CD14-positive monocyte (primary cell): ENCODE measurements around the gene FBP2. TPM values are rescaled to one million over a fixed set of nuclear protein-coding genes. Genes with fewer than 3 reads are reported as not detected.
A peak's percentile ranks its signal among the peaks of the same experiment; 100 is the strongest.

ENCODE experiments used
- DNase-seq, 3 donors: peaks; one replicate each; pipeline ENCODE4 v3.0.0-alpha.2; 2011 to 2022
- H2AFZ ChIP-seq: 2 replicates; pipeline ENCODE4 v1.6.0; 2012; ENCODE audit warnings: mild to moderate bottlenecking, low read depth, low read length, inconsistent platforms; ENCODE audit not compliant: insufficient read depth, poor library complexity, severe bottlenecking
- H3K27ac ChIP-seq, 2 donors: 1 replicate in 1 of 2; 2 replicates in 1 of 2; pipeline ENCODE4 v1.5.1; 2012 to 2013; ENCODE audit warnings: low read length in 2 of 2, control low read depth in 1 of 2, inconsistent platforms in 1 of 2, low read depth in 1 of 2, mild to moderate bottlenecking in 1 of 2
- H3K27me3 ChIP-seq, 2 donors: one replicate each; pipeline versions ENCODE4 v1.6.0 to v1.6.1; 2011 to 2013; ENCODE audit warnings: low read length in 2 of 2; ENCODE audit not compliant: control insufficient read depth in 2 of 2, insufficient read depth in 2 of 2
- H3K36me3 ChIP-seq, 2 donors: replicated peaks in 1 of 2; 1 replicate in 1 of 2; 2 replicates in 1 of 2; pipeline versions ENCODE4 v1.5.1 to v1.6.1; 2012 to 2013; ENCODE audit warnings: low read length in 2 of 2, control low read depth in 1 of 2, inconsistent platforms in 1 of 2, mild to moderate bottlenecking in 1 of 2; ENCODE audit not compliant: insufficient read depth in 2 of 2, control insufficient read depth in 1 of 2
- H3K4me1 ChIP-seq, 2 donors: 1 replicate in 1 of 2; 2 replicates in 1 of 2; pipeline versions ENCODE4 v1.5.1 to v1.6.1; 2012 to 2013; ENCODE audit warnings: low read length in 2 of 2, control low read depth in 1 of 2, inconsistent platforms in 1 of 2, mild to moderate bottlenecking in 1 of 2, moderate library complexity in 1 of 2; ENCODE audit not compliant: insufficient read depth in 2 of 2, control insufficient read depth in 1 of 2
- H3K4me2 ChIP-seq: replicated peaks from 2 replicates; pipeline ENCODE3; 2012; ENCODE audit warnings: low read length, moderate library complexity, mild to moderate bottlenecking; ENCODE audit not compliant: poor library complexity, severe bottlenecking; ENCODE audit errors: extremely low read depth
- H3K4me3 ChIP-seq, 3 experiments: fragments of 200-600 bp in 1 of 3; sonication (generic) in 1 of 3; replicated peaks in 1 of 3; 1 replicate in 2 of 3; 2 replicates in 1 of 3; pipeline ENCODE4 v1.5.1; 2011 to 2013; ENCODE audit warnings: low read length in 3 of 3, mild to moderate bottlenecking in 3 of 3, control low read depth in 2 of 3, low read depth in 2 of 3, inconsistent platforms in 1 of 3, moderate library complexity in 1 of 3
- H3K79me2 ChIP-seq: 2 replicates; pipeline ENCODE4 v1.6.0; 2012; ENCODE audit warnings: mild to moderate bottlenecking, control low read depth, inconsistent platforms, low read length, moderate library complexity; ENCODE audit not compliant: insufficient read depth
- H3K9ac ChIP-seq: 2 replicates; pipeline ENCODE4 v1.6.0; 2017; ENCODE audit warnings: low read length, mild to moderate bottlenecking; ENCODE audit not compliant: insufficient read depth, poor library complexity, severe bottlenecking
- H3K9me3 ChIP-seq, 2 donors: replicated peaks in 1 of 2; 1 replicate in 1 of 2; 2 replicates in 1 of 2; pipeline versions ENCODE4 v1.5.1 to v1.6.1; 2012 to 2013; ENCODE audit warnings: low read length in 2 of 2, control low read depth in 1 of 2; ENCODE audit not compliant: control insufficient read depth in 1 of 2, insufficient read depth in 1 of 2
- H4K20me1 ChIP-seq: 2 replicates; pipeline ENCODE4 v1.6.0; 2012; ENCODE audit warnings: mild to moderate bottlenecking, low read length, control low read depth, moderate library complexity; ENCODE audit not compliant: insufficient read depth
- H3K27ac Mint-ChIP-seq, 7 donors: one replicate each; pipeline ENCODE4 v1.8.0; 2020; ENCODE audit warnings: mild to moderate bottlenecking in 7 of 7, mixed read lengths in 7 of 7, moderate library complexity in 6 of 7, inconsistent platforms in 2 of 7
- H3K27me3 Mint-ChIP-seq, 3 donors: one replicate each; pipeline ENCODE4 v1.8.0; 2021 to 2022; ENCODE audit warnings: low read depth in 3 of 3, mild to moderate bottlenecking in 3 of 3, mixed read lengths in 3 of 3, moderate library complexity in 3 of 3, inconsistent platforms in 1 of 3
- H3K36me3 Mint-ChIP-seq, 2 donors: one replicate each; pipeline ENCODE4 v1.8.0; 2020; ENCODE audit warnings: mixed read lengths in 2 of 2, inconsistent platforms in 1 of 2, mild to moderate bottlenecking in 1 of 2
- H3K4me1 Mint-ChIP-seq: one replicate; pipeline ENCODE4 v1.8.0; 2020; ENCODE audit warnings: mild to moderate bottlenecking, mixed read lengths
- H3K4me3 Mint-ChIP-seq, 2 donors: one replicate each; pipeline ENCODE4 v1.8.0; 2020; ENCODE audit warnings: mild to moderate bottlenecking in 2 of 2, mixed read lengths in 2 of 2, moderate library complexity in 1 of 2
- H3K9me3 Mint-ChIP-seq, 7 donors: one replicate each; pipeline ENCODE4 v1.8.0; 2020 to 2022; ENCODE audit warnings: mixed read lengths in 7 of 7, mild to moderate bottlenecking in 6 of 7, moderate library complexity in 6 of 7, inconsistent platforms in 2 of 7
- CTCF ChIP-seq: fragments of 200-600 bp; IDR thresholded peaks from one replicate; pipeline ENCODE4 v1.8.0; 2022; ENCODE audit warnings: antibody characterized with exemption, mild to moderate bottlenecking
- WGBS: methylation state at CpG from one replicate; pipeline ENCODE4 v1.1.5; 2013; ENCODE audit warnings: missing lambda C conversion rate; ENCODE audit not compliant: insufficient coverage; 5-methylcytosine and 5-hydroxymethylcytosine counted together
- intact Hi-C, 2 donors: fragments of 100-400 bp; cut with micrococcal nuclease; formaldehyde crosslinking; loops; one replicate each; pipeline versions ENCODE4 v1.15.0 to v1.15.1; 2023
- polyA plus RNA-seq, 3 donors: library from polyadenylated mRNA; depleted of rRNA in 1 of 3; unstranded in 2 of 3; stranded (reverse) in 1 of 3; fragments of 300-500 nt in 2 of 3; fragments of >200 nt in 1 of 3; fragmentation: Illumina TruSeq in 2 of 3; gene quantifications; 1 replicate in 2 of 3; 2 replicates in 1 of 3; pipeline ENCODE4 v1.2.3, GENCODE V29; 2012 to 2021

FBP2 gene
- polyA plus RNA-seq, 3 donors: not detected

DNA sequence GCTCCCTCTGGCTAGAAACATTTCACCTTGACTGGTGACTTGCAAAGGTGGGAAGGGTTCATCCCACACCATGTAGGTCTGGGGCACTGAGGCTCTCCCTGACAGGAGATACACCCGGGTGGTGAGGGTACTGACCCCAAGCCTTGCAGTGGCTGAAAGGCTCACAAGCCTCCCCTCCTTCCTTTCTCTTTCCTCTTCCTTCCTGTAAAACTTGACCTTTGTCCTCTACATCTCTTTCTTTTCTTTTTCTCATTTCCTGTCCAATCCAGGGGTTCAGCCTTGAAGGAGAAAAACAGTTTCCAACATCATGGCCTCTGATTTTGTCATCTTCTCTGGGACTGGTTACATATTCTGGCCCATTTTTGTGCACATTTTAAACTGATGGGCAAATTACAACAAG is 16.6 kb downstream of the FBP2 start:
- intact Hi-C loops: no loop called here
- H3K4me3 ChIP-seq: no peak overlapping the region
- no peaks in the 10 kb centered on the region for H3K36me3 ChIP-seq
- H4K20me1 ChIP-seq: no peaks in the 10 kb centered on the region
- TF ChIP-seq CTCF: no peak
- no peak overlapping the region for H2AFZ ChIP-seq
- H3K4me1 Mint-ChIP-seq: peaks cover 16% of the 10 kb centered on the region
- DNase-seq: no peak
- peaks cover 15% of the 10 kb centered on the region in 2 donors for H3K4me1 ChIP-seq
- H3K9me3 ChIP-seq: no peaks in the 10 kb centered on the region
- no peak overlapping the region for H3K4me3 Mint-ChIP-seq
- no peak overlapping the region for H3K27ac Mint-ChIP-seq
- peaks cover 0 to 1% (median 0%) of the 10 kb centered on the region in 7 donors for H3K9me3 Mint-ChIP-seq
- no peak overlapping the region for H3K9ac ChIP-seq
- peaks cover 2 to 6% of the 10 kb centered on the region in 2 donors for H3K27me3 ChIP-seq
- peaks cover 6 to 19% (median 9%) of the 10 kb centered on the region in 3 donors for H3K27me3 Mint-ChIP-seq
- no CpG with 5 or more reads among the region's 1 CpG for WGBS
- no peaks in the 10 kb centered on the region for H3K79me2 ChIP-seq
- H3K36me3 Mint-ChIP-seq: no peaks in the 10 kb centered on the region
- no peak overlapping the region for H3K4me2 ChIP-seq
- no peak overlapping the region for H3K27ac ChIP-seq

GRCh38 chr9:94576131-94576530 is 17.5 kb downstream of the FBP2 start:
- Mint-ChIP-seq H3K9me3 (peaks cover 0 to 2% (median 0%) of the 10 kb centered on the region in 7 donors), H3K27me3 (peaks cover 9 to 23% (median 10%) of the 10 kb centered on the region in 3 donors), H3K4me3 (no peak overlapping the region), H3K27ac (peak overlapping the region in 1 of 7 donors; percentile 57), H3K4me1 (peaks cover 16% of the 10 kb centered on the region), H3K36me3 (no peaks in the 10 kb centered on the region)
- Histone ChIP-seq H3K27ac (no peak overlapping the region), H3K4me1 (peaks cover 15% of the 10 kb centered on the region in 2 donors), H4K20me1 (no peaks in the 10 kb centered on the region), H3K9me3 (no peaks in the 10 kb centered on the region), H3K9ac (no peak overlapping the region), H2AFZ (no peak overlapping the region), H3K4me3 (no peak overlapping the region), H3K27me3 (peaks cover 2 to 6% of the 10 kb centered on the region in 2 donors), H3K4me2 (no peak overlapping the region), H3K36me3 (no peaks in the 10 kb centered on the region), H3K79me2 (no peaks in the 10 kb centered on the region)
- DNase-seq: peak; percentile 2 to 10 (median 3)
- TF ChIP-seq CTCF: no peak
- intact Hi-C loops: no loop called here
- 100% methylated on average over 1 of the region's 2 CpGs for WGBS
